ENCODE measurements around the gene GPR12. TPM values are rescaled to one million over a fixed set of nuclear protein-coding genes. Genes with fewer than 3 reads are reported as not detected.
A peak's percentile ranks its signal among the peaks of the same experiment; 100 is the strongest.

GPR12 gene
- total and polyA plus RNA-seq, 7 experiments from 2014 or later = not detected

- no peak for ATAC-seq
- Mint-ChIP-seq H3K27ac (peak overlapping the region in 1 of 9 donors; percentile 16), H3K36me3 (no peaks in the 10 kb centered on the region), H3K9me3 (no peaks in the 10 kb centered on the region), H3K4me1 (peaks cover 15 to 33% (median 27%) of the 10 kb centered on the region in 7 donors), H3K27me3 (peaks cover 0 to 3% (median 0%) of the 10 kb centered on the region in 5 donors), H3K4me3 (no peak overlapping the region)
- Histone ChIP-seq H3K36me3 (ENCODE audit: control insufficient read depth in 2 of 3, insufficient read depth in 3 of 3, low read length in 3 of 3) (no peaks in the 10 kb centered on the region), H3K27me3 (ENCODE audit: control insufficient read depth in 2 of 2, insufficient read depth in 2 of 2, low read length in 2 of 2) (no peaks in the 10 kb centered on the region), H3K27ac (ENCODE audit: low read depth, low read length) (no peak overlapping the region), H3K4me1 (ENCODE audit: control insufficient read depth in 2 of 2, insufficient read depth in 2 of 2, low read length in 2 of 2) (peaks cover 13% of the 10 kb centered on the region in 2 donors), H3K9me3 (ENCODE audit: control insufficient read depth in 2 of 3, low read length in 3 of 3) (no peaks in the 10 kb centered on the region), H3K4me3 (ENCODE audit: low read length) (no peak overlapping the region)
- ChIA-PET POLR2A (no interaction called here), CTCF (interaction anchor here (0.6 kb wide), 1 partner anchor 116 kb away, joined by 4 read pairs; no protein-coding TSS in a partner anchor)
- intact Hi-C loops (cut with micrococcal nuclease) = no loop called here
- DNase-seq = no peak
Measured at GRCh38 chr13:26718872-26719271, 41.7 kb downstream of the GPR12 start.

- ATAC-seq (no peak), DNase-seq (no peak)
- H3K9me3 Mint-ChIP-seq = peaks cover 0 to 2% (median 0%) of the 10 kb centered on the region in 11 donors
- Histone ChIP-seq H3K4me1 (ENCODE audit: control insufficient read depth in 2 of 2, insufficient read depth in 2 of 2, low read length in 2 of 2) (peaks cover 13% of the 10 kb centered on the region in 2 donors), H3K27ac (ENCODE audit: low read depth, low read length) (no peak overlapping the region), H3K36me3 (ENCODE audit: control insufficient read depth in 2 of 3, insufficient read depth in 3 of 3, low read length in 3 of 3) (no peaks in the 10 kb centered on the region), H3K4me3 (ENCODE audit: low read length) (no peak overlapping the region), H3K27me3 (ENCODE audit: control insufficient read depth in 2 of 2, insufficient read depth in 2 of 2, low read length in 2 of 2) (no peaks in the 10 kb centered on the region), H3K9me3 (ENCODE audit: control insufficient read depth in 2 of 3, low read length in 3 of 3) (no peaks in the 10 kb centered on the region)
- ChIA-PET POLR2A (no interaction called here), CTCF (interaction anchor here (0.6 kb wide), 1 partner anchor 117 kb away, joined by 4 read pairs; no protein-coding TSS in a partner anchor)
- H3K4me3 Mint-ChIP-seq = no peak overlapping the region
- H3K27ac Mint-ChIP-seq = peak overlapping the region in 1 of 9 donors; percentile 41
- H3K27me3 Mint-ChIP-seq = peaks cover 0 to 3% (median 0%) of the 10 kb centered on the region in 5 donors
- intact Hi-C loops (cut with micrococcal nuclease) = no loop called here
- H3K36me3 Mint-ChIP-seq = no peaks in the 10 kb centered on the region
- peaks cover 15 to 33% (median 27%) of the 10 kb centered on the region in 7 donors for H3K4me1 Mint-ChIP-seq
Measured at GRCh38 chr13:26718146-26718545, 42.4 kb downstream of the GPR12 start.

GRCh38 chr13:26716984-26717383 is 43.6 kb downstream of the GPR12 start:
- ATAC-seq = no peak
- peaks cover 0 to 4% (median 0%) of the 10 kb centered on the region in 5 donors for H3K36me3 Mint-ChIP-seq
- peaks cover 0 to 8% (median 6%) of the 10 kb centered on the region in 11 donors for H3K9me3 Mint-ChIP-seq
- ChIA-PET POLR2A (no interaction called here), CTCF (interaction anchor here (0.6 kb wide), 1 partner anchor 1259 kb away, joined by 3 read pairs; no protein-coding TSS in a partner anchor)
- H3K36me3 ChIP-seq (ENCODE audit: control insufficient read depth in 2 of 3, insufficient read depth in 3 of 3, low read length in 3 of 3) = no peaks in the 10 kb centered on the region
- H3K4me1 Mint-ChIP-seq = peaks cover 14 to 25% (median 20%) of the 10 kb centered on the region in 7 donors
- H3K4me3 Mint-ChIP-seq = no peak overlapping the region
- no peak overlapping the region for H3K27ac ChIP-seq (ENCODE audit: low read depth, low read length)
- intact Hi-C loops (cut with micrococcal nuclease) = no loop called here
- DNase-seq = no peak
- no peak overlapping the region for H3K4me3 ChIP-seq (ENCODE audit: low read length)
- H3K9me3 ChIP-seq (ENCODE audit: control insufficient read depth in 2 of 3, low read length in 3 of 3) = no peaks in the 10 kb centered on the region
- peaks cover 0 to 3% (median 0%) of the 10 kb centered on the region in 5 donors for H3K27me3 Mint-ChIP-seq
- no peaks in the 10 kb centered on the region for H3K27me3 ChIP-seq (ENCODE audit: control insufficient read depth in 2 of 2, insufficient read depth in 2 of 2, low read length in 2 of 2)
- H3K27ac Mint-ChIP-seq = peak overlapping the region in 1 of 9 donors; percentile 20
- H3K4me1 ChIP-seq (ENCODE audit: control insufficient read depth in 2 of 2, insufficient read depth in 2 of 2, low read length in 2 of 2) = peaks cover 10% of the 10 kb centered on the region in 2 donors

- ChIA-PET CTCF (interaction anchor here (1.0 to 1.1 kb wide), 2 partner anchors 11 to 529 kb away, joined by 3 to 6 read pairs; no protein-coding TSS in a partner anchor), POLR2A (no interaction called here)
- H3K27ac ChIP-seq (ENCODE audit: low read depth, low read length) = no peak overlapping the region
- ATAC-seq = no peak
- H3K36me3 Mint-ChIP-seq = peaks cover 0 to 4% (median 0%) of the 10 kb centered on the region in 5 donors
- no peaks in the 10 kb centered on the region for H3K27me3 ChIP-seq (ENCODE audit: control insufficient read depth in 2 of 2, insufficient read depth in 2 of 2, low read length in 2 of 2)
- H3K27me3 Mint-ChIP-seq = peaks cover 0 to 3% (median 0%) of the 10 kb centered on the region in 5 donors
- H3K4me3 ChIP-seq (ENCODE audit: low read length) = no peak overlapping the region
- no peak overlapping the region for H3K27ac Mint-ChIP-seq
- H3K36me3 ChIP-seq (ENCODE audit: control insufficient read depth in 2 of 3, insufficient read depth in 3 of 3, low read length in 3 of 3) = no peaks in the 10 kb centered on the region
- H3K4me1 ChIP-seq (ENCODE audit: control insufficient read depth in 2 of 2, insufficient read depth in 2 of 2, low read length in 2 of 2) = no peaks in the 10 kb centered on the region
- H3K4me3 Mint-ChIP-seq = no peak overlapping the region
- DNase-seq = no peak
- H3K4me1 Mint-ChIP-seq = no peaks in the 10 kb centered on the region
- peaks cover 0 to 9% (median 6%) of the 10 kb centered on the region in 11 donors for H3K9me3 Mint-ChIP-seq
- intact Hi-C loops (cut with micrococcal nuclease) = no loop called here
- H3K9me3 ChIP-seq (ENCODE audit: control insufficient read depth in 2 of 3, low read length in 3 of 3) = no peaks in the 10 kb centered on the region
Measured at GRCh38 chr13:26713341-26713740, 47.2 kb downstream of the GPR12 start.

- H3K9me3 Mint-ChIP-seq = peaks cover 0 to 9% (median 6%) of the 10 kb centered on the region in 11 donors
- ChIA-PET POLR2A (no interaction called here), CTCF (interaction anchor here (0.6 to 0.9 kb wide), 2 partner anchors 28 to 161 kb away, joined by 3 to 8 read pairs; no protein-coding TSS in a partner anchor)
- no peak overlapping the region for H3K4me3 Mint-ChIP-seq
- no peaks in the 10 kb centered on the region for H3K27me3 ChIP-seq (ENCODE audit: control insufficient read depth in 2 of 2, insufficient read depth in 2 of 2, low read length in 2 of 2)
- intact Hi-C loops (cut with micrococcal nuclease) = no loop called here
- H3K36me3 ChIP-seq (ENCODE audit: control insufficient read depth in 2 of 3, insufficient read depth in 3 of 3, low read length in 3 of 3) = no peaks in the 10 kb centered on the region
- H3K27me3 Mint-ChIP-seq = peaks cover 0 to 4% (median 0%) of the 10 kb centered on the region in 5 donors
- H3K4me3 ChIP-seq (ENCODE audit: low read length) = no peak overlapping the region
- no peak overlapping the region for H3K27ac Mint-ChIP-seq
- H3K36me3 Mint-ChIP-seq = peaks cover 0 to 4% (median 0%) of the 10 kb centered on the region in 5 donors
- H3K9me3 ChIP-seq (ENCODE audit: control insufficient read depth in 2 of 3, low read length in 3 of 3) = no peaks in the 10 kb centered on the region
- no peak overlapping the region for H3K27ac ChIP-seq (ENCODE audit: low read depth, low read length)
- no peak for DNase-seq
- H3K4me1 ChIP-seq (ENCODE audit: control insufficient read depth in 2 of 2, insufficient read depth in 2 of 2, low read length in 2 of 2) = no peaks in the 10 kb centered on the region
- ATAC-seq = no peak
- peaks cover 0 to 4% (median 0%) of the 10 kb centered on the region in 7 donors for H3K4me1 Mint-ChIP-seq
Measured at GRCh38 chr13:26711211-26711610, 49.4 kb downstream of the GPR12 start.

- POLR2A ChIA-PET = no interaction called here
- CTCF ChIA-PET = interaction anchor here (1.3 kb wide), 1 partner anchor 12 kb away, joined by 3 read pairs; no protein-coding TSS in a partner anchor
Measured at GRCh38 chr13:26710166-26710565, 50.4 kb downstream of the GPR12 start.

GRCh38 chr13:26709461-26709860 is 51.1 kb downstream of the GPR12 start:
- Mint-ChIP-seq H3K27ac (no peak overlapping the region), H3K4me3 (no peak overlapping the region)
- no peak for ATAC-seq

More at GRCh38 chr13:26710166-26710565, 50.4 kb downstream of the GPR12 start:
- H3K4me1 ChIP-seq (ENCODE audit: control insufficient read depth in 2 of 2, insufficient read depth in 2 of 2, low read length in 2 of 2) = no peaks in the 10 kb centered on the region
- no peak for ATAC-seq
- H3K4me1 Mint-ChIP-seq = peaks cover 0 to 4% (median 0%) of the 10 kb centered on the region in 7 donors
- no peaks in the 10 kb centered on the region for H3K27me3 ChIP-seq (ENCODE audit: control insufficient read depth in 2 of 2, insufficient read depth in 2 of 2, low read length in 2 of 2)
- peaks cover 0 to 4% (median 0%) of the 10 kb centered on the region in 5 donors for H3K36me3 Mint-ChIP-seq
- no peak overlapping the region for H3K27ac Mint-ChIP-seq
- intact Hi-C loops (cut with micrococcal nuclease) = no loop called here
- H3K27ac ChIP-seq (ENCODE audit: low read depth, low read length) = no peak overlapping the region
- DNase-seq = no peak
- H3K9me3 Mint-ChIP-seq = peaks cover 0 to 9% (median 6%) of the 10 kb centered on the region in 11 donors
- H3K4me3 Mint-ChIP-seq = no peak overlapping the region
- H3K9me3 ChIP-seq (ENCODE audit: control insufficient read depth in 2 of 3, low read length in 3 of 3) = no peaks in the 10 kb centered on the region
- no peak overlapping the region for H3K4me3 ChIP-seq (ENCODE audit: low read length)
- H3K36me3 ChIP-seq (ENCODE audit: control insufficient read depth in 2 of 3, insufficient read depth in 3 of 3, low read length in 3 of 3) = no peaks in the 10 kb centered on the region
- H3K27me3 Mint-ChIP-seq = peaks cover 0 to 7% (median 0%) of the 10 kb centered on the region in 5 donors

More at GRCh38 chr13:26709461-26709860, 51.1 kb downstream of the GPR12 start:
- intact Hi-C loops (cut with micrococcal nuclease) = no loop called here
- Histone ChIP-seq H3K9me3 (ENCODE audit: control insufficient read depth in 2 of 3, low read length in 3 of 3) (no peaks in the 10 kb centered on the region), H3K36me3 (ENCODE audit: control insufficient read depth in 2 of 3, insufficient read depth in 3 of 3, low read length in 3 of 3) (no peaks in the 10 kb centered on the region), H3K4me3 (ENCODE audit: low read length) (no peak overlapping the region), H3K27ac (ENCODE audit: low read depth, low read length) (no peak overlapping the region), H3K4me1 (ENCODE audit: control insufficient read depth in 2 of 2, insufficient read depth in 2 of 2, low read length in 2 of 2) (no peaks in the 10 kb centered on the region), H3K27me3 (ENCODE audit: control insufficient read depth in 2 of 2, insufficient read depth in 2 of 2, low read length in 2 of 2) (no peaks in the 10 kb centered on the region)
- no peak for DNase-seq
- Mint-ChIP-seq H3K27me3 (peaks cover 0 to 7% (median 4%) of the 10 kb centered on the region in 5 donors), H3K4me1 (peaks cover 0 to 4% (median 0%) of the 10 kb centered on the region in 7 donors), H3K36me3 (peaks cover 0 to 4% (median 0%) of the 10 kb centered on the region in 5 donors), H3K9me3 (peaks cover 0 to 9% (median 6%) of the 10 kb centered on the region in 11 donors)
- ChIA-PET CTCF (interaction anchor here (1.3 kb wide), 1 partner anchor 11 kb away, joined by 3 read pairs; no protein-coding TSS in a partner anchor), POLR2A (no interaction called here)
